ELF-1 (cell line): ENCODE data around the gene EIF1B.

Source experiments
- DNase-seq: peaks from one replicate; pipeline ENCODE4 v3.0.0-alpha.2; 2016; ENCODE audit warnings: low read depth, low spot score

The EIF1B gene

GRCh38 chr3:40340541-40341170, 31.1 kb downstream of the EIF1B start:
- DNase-seq = no peak

- no peak for DNase-seq
Observed at GRCh38 chr3:40341671-40342070, 32.2 kb downstream of the EIF1B start.

- no peak for DNase-seq
Observed at GRCh38 chr3:40350529-40350928, 41.0 kb downstream of the EIF1B start.

- no peak for DNase-seq
Observed at GRCh38 chr3:40355410-40355809, 45.9 kb downstream of the EIF1B start.

GRCh38 chr3:40358454-40358853, 48.9 kb downstream of the EIF1B start:
- DNase-seq = no peak
